Mesenchymal stem cell (in vitro differentiated cells and primary cell): Measurements from ENCODE around the gene OSTC.
A peak's percentile ranks its signal among the peaks of the same experiment; 100 is the strongest.

ENCODE experiments used
- DNase-seq: peaks from one replicate; pipeline ENCODE4 v3.0.0-alpha.2; 2013
- H2AFZ ChIP-seq: one replicate; pipeline ENCODE4 v1.6.1; 2013; ENCODE audit warnings: low read depth, mild to moderate bottlenecking, control low read depth, inconsistent platforms, low read length, moderate library complexity
- H2AK5ac ChIP-seq: 2 replicates; pipeline ENCODE4 v1.6.1; 2013; ENCODE audit warnings: low read length, moderate library complexity, mild to moderate bottlenecking, inconsistent platforms; ENCODE audit not compliant: severe bottlenecking
- H2BK120ac ChIP-seq: one replicate; pipeline ENCODE4 v1.6.1; 2013; ENCODE audit warnings: low read depth, mild to moderate bottlenecking, inconsistent platforms, low read length, moderate library complexity
- H2BK12ac ChIP-seq, 2 experiments: one replicate each; pipeline ENCODE4 v1.6.1; 2013; ENCODE audit warnings: inconsistent platforms in 2 of 2, low read length in 2 of 2, mild to moderate bottlenecking in 2 of 2, moderate library complexity in 2 of 2, control low read depth in 1 of 2
- H2BK15ac ChIP-seq: one replicate; pipeline ENCODE4 v1.6.1; 2013; ENCODE audit warnings: mild to moderate bottlenecking, low read depth, inconsistent platforms; ENCODE audit not compliant: poor library complexity, severe bottlenecking
- H2BK5ac ChIP-seq: 2 replicates; pipeline ENCODE4 v1.6.1; 2013; ENCODE audit warnings: low read depth, mild to moderate bottlenecking, low read length, control low read depth, inconsistent platforms; ENCODE audit not compliant: poor library complexity, severe bottlenecking
- H3K14ac ChIP-seq, 2 experiments: one replicate each; pipeline ENCODE4 v1.6.1; 2013; ENCODE audit warnings: inconsistent platforms in 2 of 2, low read length in 2 of 2, control low read depth in 1 of 2, mild to moderate bottlenecking in 1 of 2, moderate library complexity in 1 of 2
- H3K18ac ChIP-seq, 2 experiments: one replicate each; pipeline ENCODE4 v1.6.1; 2013; ENCODE audit warnings: inconsistent platforms in 2 of 2, low read length in 2 of 2, control low read depth in 1 of 2, low read depth in 1 of 2, mild to moderate bottlenecking in 1 of 2
- H3K23ac ChIP-seq, 2 experiments: one replicate each; pipeline ENCODE4 v1.6.1; 2013; ENCODE audit warnings: inconsistent platforms in 2 of 2, low read length in 2 of 2, mild to moderate bottlenecking in 2 of 2, moderate library complexity in 2 of 2, control low read depth in 1 of 2
- H3K27ac ChIP-seq: 2 replicates; pipeline ENCODE4 v1.5.1; 2013; ENCODE audit warnings: mild to moderate bottlenecking, moderate library complexity, low read length, control low read depth, inconsistent platforms; ENCODE audit not compliant: poor library complexity, severe bottlenecking
- H3K27me3 ChIP-seq, 2 experiments: 2 replicates each; pipeline versions ENCODE4 v1.6.1 to v1.7.0; 2013; ENCODE audit warnings: low read length in 2 of 2, mild to moderate bottlenecking in 2 of 2, moderate library complexity in 2 of 2, control low read depth in 1 of 2, inconsistent platforms in 1 of 2; ENCODE audit not compliant: control insufficient read depth in 1 of 2, insufficient read depth in 1 of 2
- H3K36me3 ChIP-seq, 2 experiments: 2 replicates each; pipeline versions ENCODE4 v1.6.1 to v1.7.0; 2013; ENCODE audit warnings: low read length in 2 of 2, control low read depth in 1 of 2, inconsistent platforms in 1 of 2, low read depth in 1 of 2, mild to moderate bottlenecking in 1 of 2; ENCODE audit not compliant: insufficient read depth in 2 of 2, control insufficient read depth in 1 of 2
- H3K4ac ChIP-seq, 2 experiments: one replicate each; pipeline ENCODE4 v1.6.1; 2013; ENCODE audit warnings: inconsistent platforms in 2 of 2, low read length in 2 of 2, mild to moderate bottlenecking in 2 of 2, moderate library complexity in 2 of 2, control low read depth in 1 of 2, low read depth in 1 of 2
- H3K4me1 ChIP-seq: 2 replicates; pipeline ENCODE4 v1.6.1; 2013; ENCODE audit warnings: low read depth, low read length, control low read depth; ENCODE audit not compliant: control insufficient read depth, insufficient read depth
- H3K4me2 ChIP-seq: 2 replicates; pipeline ENCODE4 v1.6.1; 2013; ENCODE audit warnings: low read length, mild to moderate bottlenecking, inconsistent platforms; ENCODE audit not compliant: poor library complexity, severe bottlenecking
- H3K4me3 ChIP-seq, 2 experiments: 2 replicates each; pipeline versions ENCODE4 v1.5.1 to v1.7.0; 2013; ENCODE audit warnings: low read length in 2 of 2, mild to moderate bottlenecking in 2 of 2, control low read depth in 1 of 2, low read depth in 1 of 2; ENCODE audit not compliant: insufficient read depth in 1 of 2
- H3K79me1 ChIP-seq: replicated peaks from 2 replicates; pipeline ENCODE4 v1.6.1; 2013; ENCODE audit warnings: mild to moderate bottlenecking, control low read depth, low read length, inconsistent platforms; ENCODE audit not compliant: poor library complexity, severe bottlenecking
- H3K9ac ChIP-seq: 2 replicates; pipeline ENCODE4 v1.7.0; 2013; ENCODE audit warnings: mild to moderate bottlenecking, low read length, moderate library complexity
- H3K9me3 ChIP-seq: 2 replicates; pipeline ENCODE4 v1.7.0; 2013; ENCODE audit warnings: mild to moderate bottlenecking, low read length; ENCODE audit not compliant: control insufficient read depth
- H4K8ac ChIP-seq: one replicate; pipeline ENCODE4 v1.6.1; 2013; ENCODE audit warnings: inconsistent platforms, mild to moderate bottlenecking, low read length, moderate library complexity
- H4K91ac ChIP-seq: one replicate; pipeline ENCODE4 v1.6.1; 2013; ENCODE audit warnings: mild to moderate bottlenecking, low read length, inconsistent platforms
- WGBS: methylation state at CpG from one replicate; pipeline ENCODE4 v1.1.7; 2013; ENCODE audit warnings: mixed read lengths; 5-methylcytosine and 5-hydroxymethylcytosine counted together

The OSTC gene

GRCh38 chr4:108622828-108623227 lies 27.6 kb upstream of the OSTC start:
- no peak overlapping the region for H2AK5ac ChIP-seq
- 96% methylated on average over 5 of the region's 5 CpGs for WGBS

DNA sequence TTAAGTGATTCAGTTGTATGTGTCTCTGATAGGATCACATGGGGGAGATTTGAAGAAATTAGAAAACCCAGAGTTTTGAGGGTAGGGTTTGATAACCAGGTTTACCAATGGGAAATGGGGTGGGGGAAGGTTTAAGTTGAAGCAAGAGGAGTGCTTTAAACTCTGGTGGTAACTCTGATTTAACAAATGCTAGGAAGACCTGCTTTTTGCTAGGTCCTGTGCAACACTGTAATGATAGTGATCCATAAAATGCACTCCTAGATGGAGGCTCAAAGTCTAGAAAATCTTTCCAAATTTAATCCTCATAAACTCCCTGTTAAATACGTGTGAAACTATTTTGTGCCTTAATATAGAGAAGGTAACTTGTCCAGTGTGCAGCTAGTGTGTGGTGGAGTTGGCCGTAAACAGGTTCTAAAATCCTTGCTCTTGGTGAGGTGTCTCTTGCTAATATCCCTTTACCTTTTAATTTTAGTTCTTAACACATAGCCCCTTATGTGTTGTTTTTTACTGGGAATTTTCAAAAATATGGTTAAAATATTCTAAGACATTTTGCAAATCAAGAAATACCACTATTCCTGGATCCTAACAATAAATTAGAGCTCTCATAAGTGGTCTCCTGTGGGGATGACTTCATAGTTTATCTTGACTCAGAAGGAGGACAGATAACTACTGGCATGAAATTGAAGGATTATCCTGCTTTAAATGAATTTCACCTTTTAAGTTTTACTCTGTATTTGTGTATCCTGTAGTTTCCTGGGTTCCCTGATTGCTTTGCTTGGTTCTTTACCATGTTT lies 25.9 kb upstream of the OSTC start:
- H3K9ac ChIP-seq = peak overlapping the region; percentile 96
- no peak overlapping the region for H2AFZ ChIP-seq
- H3K9me3 ChIP-seq = no peaks in the 10 kb centered on the region
- no peak overlapping the region for H4K8ac ChIP-seq
- H3K18ac ChIP-seq = no peak overlapping the region
- no peak overlapping the region for H2BK120ac ChIP-seq
- no peak overlapping the region for H3K14ac ChIP-seq
- H2BK12ac ChIP-seq = no peak overlapping the region
- DNase-seq = no peak
- no peak overlapping the region for H3K27ac ChIP-seq
- peaks cover 9% of the 10 kb centered on the region for H3K79me1 ChIP-seq
- no peak overlapping the region for H3K4me2 ChIP-seq
- H3K4me1 ChIP-seq = peaks cover 7% of the 10 kb centered on the region
- WGBS = no CpG with 5 or more reads among the region's 2 CpGs
- peaks cover 31 to 78% of the 10 kb centered on the region in 2 experiments for H3K36me3 ChIP-seq
- no peak overlapping the region for H3K23ac ChIP-seq
- peak overlapping the region in 1 of 2 experiments; percentile 89 for H3K4me3 ChIP-seq
- no peak overlapping the region for H3K4ac ChIP-seq
- no peak overlapping the region for H2AK5ac ChIP-seq
- no peak overlapping the region for H2BK15ac ChIP-seq
- no peaks in the 10 kb centered on the region for H3K27me3 ChIP-seq
- H4K91ac ChIP-seq = no peak overlapping the region
- no peak overlapping the region for H2BK5ac ChIP-seq

More at GRCh38 chr4:108622828-108623227, 27.6 kb upstream of the OSTC start:
- H2BK15ac ChIP-seq = no peak overlapping the region
- no peak overlapping the region for H4K91ac ChIP-seq
- no peak overlapping the region for H3K14ac ChIP-seq
- no peak overlapping the region for H4K8ac ChIP-seq
- peaks cover 28 to 64% of the 10 kb centered on the region in 2 experiments for H3K36me3 ChIP-seq
- peaks cover 7% of the 10 kb centered on the region for H3K4me1 ChIP-seq
- no peak overlapping the region for H3K27ac ChIP-seq
- H3K9me3 ChIP-seq = no peaks in the 10 kb centered on the region
- H3K23ac ChIP-seq = no peak overlapping the region
- H2BK12ac ChIP-seq = no peak overlapping the region
- DNase-seq = no peak
- no peak overlapping the region for H3K4ac ChIP-seq
- no peak overlapping the region for H3K18ac ChIP-seq
- H2BK5ac ChIP-seq = no peak overlapping the region
- no peak overlapping the region for H2BK120ac ChIP-seq
- no peaks in the 10 kb centered on the region for H3K27me3 ChIP-seq
- peak overlapping the region; percentile 18 for H3K4me2 ChIP-seq
- H3K79me1 ChIP-seq = peaks cover 9% of the 10 kb centered on the region
- peak overlapping the region in 1 of 2 experiments; percentile 89 for H3K4me3 ChIP-seq
- H3K9ac ChIP-seq = peak overlapping the region; percentile 96
- H2AFZ ChIP-seq = no peak overlapping the region

DNA sequence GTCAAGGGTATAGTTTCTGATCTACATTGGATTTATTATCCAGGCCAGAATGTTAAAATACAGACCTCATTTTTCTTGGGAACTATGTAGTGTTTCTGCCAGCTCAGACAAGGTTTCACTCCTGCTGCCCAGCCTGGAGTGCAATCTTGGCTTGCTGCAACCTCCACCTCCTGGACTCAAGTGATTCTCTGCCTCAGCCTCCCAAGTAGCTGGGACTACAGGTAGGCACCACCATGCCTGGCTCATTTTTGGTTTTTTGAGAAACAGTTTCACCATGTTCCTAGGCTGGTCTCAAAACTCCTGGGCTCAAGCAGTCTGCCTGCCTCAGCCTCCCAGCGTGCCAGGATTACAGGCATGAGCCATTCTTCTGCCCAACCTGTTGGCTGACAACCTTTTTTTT lies 24.3 kb upstream of the OSTC start:
- Histone ChIP-seq H4K91ac (no peak overlapping the region), H3K18ac (no peak overlapping the region), H3K79me1 (peaks cover 9% of the 10 kb centered on the region), H3K4me2 (no peak overlapping the region), H3K27me3 (no peaks in the 10 kb centered on the region), H2BK5ac (no peak overlapping the region), H2AK5ac (no peak overlapping the region), H2BK12ac (no peak overlapping the region), H3K27ac (no peak overlapping the region), H2BK120ac (no peak overlapping the region), H3K4me1 (peaks cover 7% of the 10 kb centered on the region), H3K14ac (no peak overlapping the region), H3K9ac (no peak overlapping the region), H3K4ac (no peak overlapping the region), H3K36me3 (peaks cover 31 to 94% of the 10 kb centered on the region in 2 experiments), H2AFZ (no peak overlapping the region), H3K9me3 (no peaks in the 10 kb centered on the region), H3K23ac (no peak overlapping the region), H3K4me3 (no peak overlapping the region), H2BK15ac (no peak overlapping the region), H4K8ac (peak overlapping the region; percentile 31)
- no peak for DNase-seq
- WGBS = 100% methylated on average over 1 of the region's 1 CpG

GRCh38 chr4:108628411-108628810 lies 22.0 kb upstream of the OSTC start:
- H2BK15ac ChIP-seq = no peak overlapping the region
- H3K36me3 ChIP-seq = peaks cover 26 to 98% of the 10 kb centered on the region in 2 experiments
- H4K91ac ChIP-seq = no peak overlapping the region
- H2BK5ac ChIP-seq = no peak overlapping the region
- no peak overlapping the region for H3K9ac ChIP-seq
- no peak overlapping the region for H2BK12ac ChIP-seq
- no peak overlapping the region for H2BK120ac ChIP-seq
- no peak overlapping the region for H3K14ac ChIP-seq
- no peak for DNase-seq
- H3K27me3 ChIP-seq = no peaks in the 10 kb centered on the region
- H3K4me3 ChIP-seq = no peak overlapping the region
- H3K4me1 ChIP-seq = peaks cover 4% of the 10 kb centered on the region
- no peak overlapping the region for H4K8ac ChIP-seq
- H2AK5ac ChIP-seq = no peak overlapping the region
- no peak overlapping the region for H3K27ac ChIP-seq
- no peak overlapping the region for H3K18ac ChIP-seq
- H3K4me2 ChIP-seq = no peak overlapping the region
- H2AFZ ChIP-seq = no peak overlapping the region
- H3K9me3 ChIP-seq = no peaks in the 10 kb centered on the region
- no peak overlapping the region for H3K4ac ChIP-seq
- peaks cover 9% of the 10 kb centered on the region for H3K79me1 ChIP-seq
- no peak overlapping the region for H3K23ac ChIP-seq
